Activated naive CD8-positive, alpha-beta T cell treated with anti-CD3 and anti-CD28 coated beads, Interleukin-2, amount 50 U/mL, for 24 hours (primary cell): ENCODE measurements around the gene COL10A1.
"Not testable (repeated sequence)": the region's sequence is repeated elsewhere in the genome, so short reads cannot be mapped to it uniquely, and the experiment has no call there.

Experiments used
- ATAC-seq: fragments of 150-1000 bp; cut with Tn5 transposase; one replicate; pipeline ENCODE4 v1.10.0; 2021
- DNase-seq: peaks from one replicate; pipeline ENCODE4 v3.0.0; 2021
- H3K27ac Mint-ChIP-seq: one replicate; pipeline ENCODE4 v1.8.0; 2021; ENCODE audit warnings: mild to moderate bottlenecking, mixed read lengths
- H3K27me3 Mint-ChIP-seq: one replicate; pipeline ENCODE4 v1.8.0; 2021; ENCODE audit warnings: mixed read lengths
- H3K36me3 Mint-ChIP-seq: one replicate; pipeline ENCODE4 v1.8.0; 2021; ENCODE audit warnings: low read depth, mixed read lengths
- H3K4me1 Mint-ChIP-seq: one replicate; pipeline ENCODE4 v1.8.0; 2021; ENCODE audit warnings: mixed read lengths
- H3K4me3 Mint-ChIP-seq: one replicate; pipeline ENCODE4 v1.8.0; 2021; ENCODE audit warnings: mild to moderate bottlenecking, moderate library complexity, mixed read lengths
- H3K9me3 Mint-ChIP-seq: one replicate; pipeline ENCODE4 v1.8.0; 2021; ENCODE audit warnings: mixed read lengths

COL10A1 gene

DNA sequence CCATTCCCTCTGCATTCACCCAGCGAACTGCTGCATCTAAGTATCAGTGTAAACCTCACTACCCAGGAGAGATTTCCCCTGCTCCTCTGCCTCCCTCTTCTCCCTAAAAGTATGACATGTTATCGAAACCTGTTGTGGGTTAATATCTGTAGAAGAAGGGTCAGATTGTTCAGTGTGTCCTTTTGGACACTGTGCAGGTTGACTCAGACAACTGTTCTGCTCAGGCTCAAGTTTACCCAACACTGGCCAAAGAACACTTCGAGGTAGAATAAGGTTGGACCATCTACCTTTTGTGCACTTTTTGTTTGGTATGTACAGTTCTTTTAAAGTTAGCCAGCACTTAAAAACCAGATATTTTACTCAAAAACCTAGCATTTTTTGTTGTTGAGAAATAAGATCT is 20.7 kb downstream of the COL10A1 start:
- no peak overlapping the region for H3K27ac Mint-ChIP-seq
- no peak for DNase-seq
- no peak overlapping the region for H3K4me3 Mint-ChIP-seq

DNA sequence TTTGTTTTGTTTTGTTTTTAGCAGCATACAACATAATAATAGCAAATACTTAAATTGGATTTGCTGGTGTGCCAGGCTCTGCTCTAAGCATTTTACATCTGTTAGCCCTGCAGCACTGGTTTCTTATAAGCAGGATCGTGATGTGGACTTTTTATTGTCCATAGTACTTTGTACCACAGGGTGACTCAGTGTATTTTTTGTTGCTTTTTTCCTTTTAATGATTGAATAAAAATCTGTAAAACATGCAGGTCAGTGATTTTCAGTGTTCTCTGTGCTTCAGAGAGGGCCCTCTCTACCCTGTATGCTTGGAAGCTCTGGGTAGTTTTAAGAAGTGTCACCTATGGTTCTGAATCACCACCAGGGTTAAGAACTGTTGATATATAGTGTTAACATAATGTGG is 21.3 kb downstream of the COL10A1 start:
- H3K27ac Mint-ChIP-seq: no peak overlapping the region
- DNase-seq (no peak), ATAC-seq (no peak)
- H3K4me3 Mint-ChIP-seq: no peak overlapping the region
- H3K9me3 Mint-ChIP-seq: no peaks in the 10 kb centered on the region
- no peaks in the 10 kb centered on the region for H3K27me3 Mint-ChIP-seq
- H3K36me3 Mint-ChIP-seq: peaks cover 20% of the 10 kb centered on the region
- peaks cover 59% of the 10 kb centered on the region for H3K4me1 Mint-ChIP-seq

More for the DNA sequence above, 20.7 kb downstream of the COL10A1 start:
- H3K27me3 Mint-ChIP-seq: no peaks in the 10 kb centered on the region
- no peaks in the 10 kb centered on the region for H3K9me3 Mint-ChIP-seq
- peaks cover 22% of the 10 kb centered on the region for H3K36me3 Mint-ChIP-seq
- ATAC-seq: no peak
- peaks cover 54% of the 10 kb centered on the region for H3K4me1 Mint-ChIP-seq

DNA sequence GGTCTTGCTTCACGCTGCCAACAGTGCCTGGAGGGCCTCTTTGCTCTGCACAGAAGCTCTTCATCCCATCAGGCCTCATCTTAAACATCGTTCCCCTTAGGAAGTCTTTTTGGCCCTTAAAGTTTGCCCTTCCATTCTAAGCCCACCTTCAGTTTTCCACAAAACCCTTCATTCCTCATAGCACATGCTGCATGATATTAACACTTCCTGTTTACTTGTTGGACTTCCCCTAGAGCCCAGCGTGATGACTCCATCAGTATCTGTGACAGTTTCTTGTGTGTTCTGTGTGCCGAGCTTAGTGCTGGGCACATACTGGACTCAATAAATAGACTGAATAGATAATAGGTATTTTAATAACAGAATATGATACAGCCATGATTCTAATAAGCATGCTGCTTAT is 23.1 kb downstream of the COL10A1 start:
- no peak for ATAC-seq
- DNase-seq: no peak
- Mint-ChIP-seq H3K27me3 (no peaks in the 10 kb centered on the region), H3K4me3 (peak overlapping the region; percentile 87), H3K4me1 (peaks cover 65% of the 10 kb centered on the region), H3K27ac (no peak overlapping the region), H3K36me3 (peaks cover 11% of the 10 kb centered on the region), H3K9me3 (no peaks in the 10 kb centered on the region)

DNA sequence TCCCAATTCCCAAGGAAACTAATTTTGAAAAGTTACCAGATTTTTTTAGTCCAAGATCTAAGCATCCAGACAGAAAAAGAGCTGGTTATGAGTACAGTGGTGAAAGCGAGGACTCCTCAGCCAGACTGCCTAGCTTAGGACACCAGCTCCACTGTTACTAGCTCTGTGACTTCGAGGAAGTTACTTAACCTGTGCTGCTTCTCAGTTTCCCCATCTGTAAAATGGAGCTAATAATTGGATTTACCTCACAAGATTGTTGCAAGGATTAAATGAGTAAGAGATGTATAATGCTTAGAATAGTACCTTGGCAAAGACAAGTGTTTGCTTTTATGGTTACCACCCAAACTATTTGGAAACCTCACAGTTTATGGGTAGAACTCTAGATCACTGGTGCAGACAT is 24.1 kb downstream of the COL10A1 start:
- H3K36me3 Mint-ChIP-seq: peaks cover 7% of the 10 kb centered on the region

DNA sequence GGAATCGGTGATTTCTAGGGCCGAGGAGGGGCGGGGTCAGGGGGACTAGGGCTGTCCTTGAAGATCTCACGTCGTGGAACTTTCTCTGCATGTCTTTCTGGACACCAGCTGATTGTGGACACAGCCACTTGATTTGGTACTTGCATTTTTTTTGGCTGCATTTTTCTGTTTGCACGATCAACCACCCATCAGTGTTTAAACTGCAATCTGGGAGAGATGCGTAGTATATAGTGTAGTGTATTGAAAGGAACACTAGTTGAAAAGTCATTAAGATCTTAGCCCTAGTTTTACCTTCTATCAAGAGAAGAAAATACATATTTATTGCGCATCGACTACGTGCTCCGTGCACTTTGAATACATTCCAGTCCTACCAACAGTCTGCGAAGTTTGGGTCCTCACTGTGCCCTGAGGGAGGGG is 24.6 kb downstream of the COL10A1 start:
- H3K36me3 Mint-ChIP-seq: peaks cover 5% of the 10 kb centered on the region
- H3K4me1 Mint-ChIP-seq: peaks cover 63% of the 10 kb centered on the region
- H3K27me3 Mint-ChIP-seq: no peaks in the 10 kb centered on the region
- DNase-seq (no peak), ATAC-seq (no peak)
- H3K4me3 Mint-ChIP-seq: peak overlapping the region; percentile 87
- H3K27ac Mint-ChIP-seq: peak overlapping the region; percentile 68
- H3K9me3 Mint-ChIP-seq: no peaks in the 10 kb centered on the region

More for the DNA sequence above, 24.1 kb downstream of the COL10A1 start:
- Mint-ChIP-seq H3K4me1 (peaks cover 65% of the 10 kb centered on the region), H3K27ac (peak overlapping the region; percentile 68), H3K9me3 (no peaks in the 10 kb centered on the region), H3K4me3 (peak overlapping the region; percentile 87), H3K27me3 (no peaks in the 10 kb centered on the region)
- DNase-seq (no peak), ATAC-seq (no peak)

DNA sequence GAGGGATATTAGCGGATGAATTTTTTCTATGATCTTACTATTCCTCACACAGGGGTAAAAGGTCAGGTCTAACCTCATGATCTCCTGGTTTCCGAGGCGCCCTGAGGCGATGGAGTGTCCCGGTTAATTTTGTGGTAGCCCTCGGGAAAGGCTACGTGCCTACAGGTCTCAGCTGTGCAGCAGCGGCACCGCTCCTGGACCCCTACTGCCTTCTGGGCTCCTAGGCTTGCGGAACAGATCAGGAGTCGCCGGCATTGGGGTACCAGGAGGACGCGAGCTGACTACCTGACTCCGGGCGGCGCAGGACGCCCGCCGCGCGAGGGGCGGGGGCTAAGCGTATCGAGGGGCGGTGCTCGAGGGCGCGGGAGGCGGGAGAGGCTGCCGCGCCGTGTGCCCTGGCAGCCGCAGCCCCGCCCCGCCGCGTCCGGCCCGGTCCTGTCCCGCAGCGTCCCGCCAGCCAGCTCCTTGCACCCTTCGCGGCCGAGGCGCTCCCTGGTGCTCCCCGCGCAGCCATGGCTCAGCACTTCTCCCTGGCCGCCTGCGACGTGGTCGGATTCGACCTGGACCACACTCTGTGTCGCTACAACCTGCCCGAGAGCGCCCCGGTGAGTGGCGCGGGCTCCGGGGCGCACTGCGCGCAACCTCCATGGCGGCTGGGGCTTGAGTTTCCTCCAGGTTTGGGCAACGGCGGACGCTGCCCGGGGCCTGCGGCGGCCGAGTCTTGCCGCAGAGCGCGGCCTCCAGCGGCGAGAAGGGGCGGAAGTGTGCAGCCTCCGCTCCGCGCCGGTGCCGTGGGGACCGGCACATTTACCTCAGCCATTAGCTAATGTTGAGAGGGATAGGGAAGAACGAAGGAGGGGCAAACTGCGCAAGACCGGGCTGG is 25.3 kb downstream of the COL10A1 start, which contains the start of gene NT5DC1:
TSS of gene NT5DC1 (plus strand) at position 435 of the 883 bp plus-strand sequence. CDS start at position 513, 78 bp downstream.
- ATAC-seq (peak; percentile 92), DNase-seq (peak; percentile 87)
- H3K27ac Mint-ChIP-seq: peak within 1 kb of the TSS; percentile 82

DNA sequence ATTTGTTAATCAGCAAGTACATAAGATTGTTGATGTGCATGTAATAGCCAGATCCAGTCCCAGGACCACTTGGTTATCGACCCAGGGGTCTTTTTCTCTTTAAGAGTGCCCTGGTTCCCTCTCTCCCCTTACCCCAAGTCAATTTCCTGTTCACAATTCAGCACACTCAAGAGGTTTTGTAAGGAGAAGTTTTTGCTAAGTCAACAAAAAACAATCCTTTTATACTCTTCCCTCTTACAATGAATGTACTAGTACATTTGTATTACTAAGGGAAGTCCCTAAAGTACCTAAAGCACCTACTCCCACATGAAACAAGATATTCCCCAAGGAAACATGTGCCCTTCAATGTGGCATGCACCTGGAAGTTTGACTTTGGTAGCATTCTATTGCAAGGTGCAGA is 26.9 kb downstream of the COL10A1 start:
- no peak overlapping the region for H3K4me3 Mint-ChIP-seq

More for the DNA sequence above, 25.3 kb downstream of the COL10A1 start, which contains the start of gene NT5DC1:
- Mint-ChIP-seq H3K9me3 (peaks cover 4% of the 10 kb centered on the region), H3K36me3 (peaks cover 6% of the 10 kb centered on the region), H3K4me3 (peak within 1 kb of the TSS; percentile 87), H3K4me1 (peaks cover 57% of the 10 kb centered on the region), H3K27me3 (no peaks in the 10 kb centered on the region)

DNA sequence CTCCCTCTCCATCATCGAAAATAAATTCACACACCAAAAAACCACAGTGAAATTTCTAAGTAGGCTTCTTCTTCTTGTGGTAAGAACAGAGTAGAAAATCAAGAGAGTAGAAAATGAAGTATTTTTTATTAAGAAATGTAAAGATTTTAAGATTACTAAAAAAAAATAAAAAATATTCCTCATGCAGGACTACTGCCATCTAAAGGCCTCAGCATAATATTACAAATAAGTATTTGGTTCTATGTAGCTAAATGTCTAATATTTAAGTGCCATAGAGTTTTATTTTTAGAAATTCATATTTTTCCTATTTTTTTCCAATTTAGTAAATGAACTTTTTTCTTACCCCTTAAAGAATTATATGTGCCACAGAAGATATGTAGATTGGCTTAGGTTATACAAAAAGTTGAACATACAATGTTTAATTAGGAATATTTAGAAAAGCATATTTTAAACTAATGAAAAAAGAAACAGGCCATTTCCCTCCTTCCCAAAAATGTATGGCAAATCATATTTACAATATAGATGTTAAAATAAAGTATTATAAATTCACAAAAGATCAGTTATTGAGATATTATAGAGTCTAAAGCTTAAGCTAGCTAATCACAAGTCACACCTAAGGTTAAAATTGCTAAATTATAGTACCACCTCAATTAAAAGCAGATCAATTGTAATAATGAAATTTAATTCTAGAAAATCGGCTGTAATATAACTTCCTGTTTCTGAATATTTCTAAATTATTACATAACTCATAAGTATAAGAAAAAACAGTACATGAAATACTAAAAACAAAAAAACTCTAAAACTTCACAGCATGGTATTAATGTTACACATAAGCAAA is 28.7 kb downstream of the COL10A1 start:
- peaks cover 4% of the 10 kb centered on the region for H3K9me3 Mint-ChIP-seq
- no peak overlapping the region for H3K4me3 Mint-ChIP-seq
- ATAC-seq (no peak), DNase-seq (no peak)
- H3K27me3 Mint-ChIP-seq: peaks cover 2% of the 10 kb centered on the region
- H3K27ac Mint-ChIP-seq: no peak overlapping the region
- H3K36me3 Mint-ChIP-seq: peaks cover 3% of the 10 kb centered on the region
- H3K4me1 Mint-ChIP-seq: peaks cover 23% of the 10 kb centered on the region

More for the DNA sequence above, 26.9 kb downstream of the COL10A1 start:
- no peak for DNase-seq
- peaks cover 6% of the 10 kb centered on the region for H3K36me3 Mint-ChIP-seq
- peaks cover 41% of the 10 kb centered on the region for H3K4me1 Mint-ChIP-seq
- no peak for ATAC-seq
- no peaks in the 10 kb centered on the region for H3K27me3 Mint-ChIP-seq
- H3K27ac Mint-ChIP-seq: no peak overlapping the region
- H3K9me3 Mint-ChIP-seq: peaks cover 4% of the 10 kb centered on the region

DNA sequence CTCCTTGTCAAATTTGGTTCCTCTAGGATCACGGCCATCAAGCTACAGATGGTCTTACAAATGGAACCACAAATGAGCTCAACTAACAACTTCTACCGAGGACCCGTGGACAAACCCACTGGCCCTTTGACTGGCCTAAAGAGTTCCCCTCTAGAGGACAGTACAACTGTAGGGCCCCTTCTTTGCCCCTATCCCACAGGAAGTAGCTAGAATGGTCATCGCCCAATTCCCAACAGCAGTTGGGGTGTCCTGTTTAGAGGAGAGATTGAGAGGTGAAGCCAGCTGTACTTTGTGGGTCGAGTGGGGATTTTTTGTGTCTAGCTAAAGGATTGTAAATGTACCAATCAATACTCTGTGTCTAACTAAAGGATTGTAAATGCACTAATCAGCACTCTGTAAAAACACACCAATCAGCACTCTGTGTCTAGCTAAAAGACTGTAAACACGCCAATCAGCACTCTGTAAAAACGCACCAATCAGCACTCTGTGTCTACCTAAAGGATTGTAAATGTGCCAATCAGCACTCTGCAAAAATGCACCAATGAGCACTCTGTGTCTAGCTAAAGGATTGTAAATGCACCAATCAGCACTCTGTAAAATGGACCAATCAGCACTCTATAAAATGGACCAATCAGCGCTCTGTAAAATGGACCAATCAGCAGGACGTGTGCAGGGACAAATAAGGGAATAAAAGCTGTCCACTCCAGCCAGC is 29.7 kb downstream of the COL10A1 start:
- not testable (repeated sequence) for DNase-seq, ATAC-seq, H3K36me3 Mint-ChIP-seq, H3K4me3 Mint-ChIP-seq, H3K9me3 Mint-ChIP-seq, H3K27ac Mint-ChIP-seq, H3K27me3 Mint-ChIP-seq
- H3K4me1 Mint-ChIP-seq: peaks cover 13% of the 10 kb centered on the region

DNA sequence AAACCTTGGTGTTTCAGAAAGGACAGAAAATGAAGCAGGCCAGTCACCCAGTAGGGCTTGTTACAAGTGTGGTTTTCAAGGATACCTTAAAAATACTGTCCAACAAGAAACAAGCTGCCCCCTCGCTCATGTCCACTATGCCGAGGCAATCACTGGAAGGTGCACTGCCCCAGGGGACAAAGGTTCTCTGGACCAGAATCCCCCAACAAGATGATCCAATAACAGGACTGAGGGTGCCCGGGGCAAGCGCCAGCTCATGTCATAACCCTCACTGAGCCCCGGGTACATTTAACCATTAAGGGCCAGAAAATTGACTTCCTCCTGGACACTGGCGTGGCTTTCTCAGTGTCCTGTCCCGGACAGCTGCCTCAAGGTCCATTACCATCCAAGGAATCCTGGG is 31.9 kb downstream of the COL10A1 start:
- ATAC-seq (no peak), DNase-seq (no peak)
- Mint-ChIP-seq H3K27me3 (peaks cover 2% of the 10 kb centered on the region), H3K4me1 (peaks cover 4% of the 10 kb centered on the region), H3K9me3 (peaks cover 4% of the 10 kb centered on the region), H3K27ac (no peak overlapping the region), H3K4me3 (no peak overlapping the region), H3K36me3 (peaks cover 3% of the 10 kb centered on the region)

DNA sequence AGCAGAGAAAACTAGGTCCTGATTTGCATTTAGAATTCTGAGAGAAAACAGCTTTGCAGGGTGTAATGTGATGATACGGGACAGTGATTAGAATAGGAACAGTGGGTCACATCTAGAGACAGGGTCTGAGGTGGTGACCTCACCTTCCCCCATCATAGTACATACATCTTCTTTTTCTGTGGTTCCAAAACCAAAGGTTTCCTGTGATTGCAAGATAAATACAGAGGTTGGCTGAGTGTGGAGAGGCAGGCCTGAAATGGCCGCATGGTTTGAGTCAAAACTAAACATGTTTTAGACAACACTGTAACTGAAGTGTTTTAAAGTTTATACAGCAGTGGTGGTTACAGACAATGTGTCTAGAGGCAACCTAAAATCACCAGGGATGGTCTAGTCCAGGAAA is 35.7 kb downstream of the COL10A1 start:
- ATAC-seq: peak; percentile 65
- H3K9me3 Mint-ChIP-seq: no peaks in the 10 kb centered on the region
- no peak for DNase-seq
- H3K36me3 Mint-ChIP-seq: no peaks in the 10 kb centered on the region
- H3K27me3 Mint-ChIP-seq: peaks cover 2% of the 10 kb centered on the region
- H3K4me1 Mint-ChIP-seq: peaks cover 4% of the 10 kb centered on the region
- H3K4me3 Mint-ChIP-seq: no peak overlapping the region
- H3K27ac Mint-ChIP-seq: no peak overlapping the region

DNA sequence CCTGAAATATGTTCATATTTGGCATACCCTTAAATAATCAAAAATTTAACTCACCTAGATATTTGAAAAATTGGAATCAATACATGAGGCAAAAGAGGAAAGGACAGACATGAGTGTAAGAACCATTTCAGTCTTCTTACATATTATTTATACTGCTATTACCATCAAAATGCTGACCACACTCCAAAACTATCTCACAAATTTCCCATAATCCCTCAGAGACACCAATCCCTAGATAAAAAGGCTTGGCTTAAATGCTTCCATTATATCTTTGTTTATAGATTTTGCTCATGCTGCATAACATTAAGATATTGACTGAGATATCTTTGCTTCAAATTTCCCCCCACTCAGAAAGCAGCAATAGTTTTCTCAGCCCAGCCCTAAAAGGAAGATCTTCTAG is 37.0 kb downstream of the COL10A1 start:
- no peak overlapping the region for H3K4me3 Mint-ChIP-seq
- no peaks in the 10 kb centered on the region for H3K9me3 Mint-ChIP-seq
- no peak for ATAC-seq
- H3K27me3 Mint-ChIP-seq: peaks cover 7% of the 10 kb centered on the region
- no peak for DNase-seq
- no peaks in the 10 kb centered on the region for H3K36me3 Mint-ChIP-seq
- no peak overlapping the region for H3K27ac Mint-ChIP-seq
- peaks cover 4% of the 10 kb centered on the region for H3K4me1 Mint-ChIP-seq

DNA sequence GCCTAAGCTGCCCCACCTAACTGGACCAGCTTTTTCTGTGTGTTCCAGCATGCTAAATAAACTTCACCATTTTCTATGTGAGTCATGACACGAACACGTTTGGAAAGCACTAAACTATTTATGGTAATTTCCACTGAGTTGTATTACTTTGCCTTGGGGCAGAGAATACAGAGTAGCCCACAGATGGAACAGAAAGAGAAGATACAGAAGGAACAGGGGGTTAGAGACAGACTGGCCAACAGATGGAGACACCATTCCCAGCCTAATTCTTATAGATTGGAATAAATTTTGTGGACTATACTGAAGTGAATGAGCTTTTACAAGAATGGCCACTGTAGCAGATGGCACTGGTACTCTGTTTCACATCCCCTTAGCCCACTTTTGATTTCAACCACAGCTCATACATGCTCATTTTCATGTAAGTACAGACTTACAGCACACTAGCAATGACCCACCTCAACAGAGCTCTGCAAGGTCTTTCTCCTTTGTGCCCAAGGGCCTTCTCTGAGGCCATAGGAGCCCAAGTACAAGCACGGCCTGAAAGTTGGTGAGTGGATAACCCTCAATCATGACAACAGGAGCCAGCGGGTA is 38.4 kb downstream of the COL10A1 start:
- Mint-ChIP-seq H3K36me3 (no peaks in the 10 kb centered on the region), H3K4me3 (no peak overlapping the region), H3K4me1 (peaks cover 4% of the 10 kb centered on the region), H3K27me3 (peaks cover 9% of the 10 kb centered on the region), H3K27ac (peak overlapping the region; percentile 64), H3K9me3 (no peaks in the 10 kb centered on the region)
- no peak for DNase-seq
- ATAC-seq: peak; percentile 33

DNA sequence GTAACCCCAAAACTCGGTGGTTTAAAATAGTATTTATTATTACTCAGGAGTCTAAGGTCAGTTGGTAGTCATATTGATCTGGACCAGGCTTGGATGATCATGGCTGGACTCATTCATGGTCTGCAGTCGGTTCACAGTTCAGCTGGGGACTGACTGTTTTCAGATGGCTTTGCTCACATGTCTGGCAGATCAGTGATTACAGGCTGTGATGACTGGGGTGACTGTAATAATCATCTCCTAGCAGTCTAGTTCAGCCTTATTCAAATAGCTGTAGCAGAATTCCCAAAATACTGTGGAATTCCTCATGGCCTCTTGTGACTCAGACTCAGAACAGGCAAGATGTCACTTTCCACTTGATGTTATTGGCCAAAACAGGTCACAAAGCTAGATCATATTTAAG is 41.6 kb downstream of the COL10A1 start:
- Mint-ChIP-seq H3K4me1 (no peaks in the 10 kb centered on the region), H3K9me3 (no peaks in the 10 kb centered on the region), H3K27ac (no peak overlapping the region), H3K36me3 (no peaks in the 10 kb centered on the region), H3K27me3 (peaks cover 16% of the 10 kb centered on the region), H3K4me3 (no peak overlapping the region)
- ATAC-seq: no peak
- DNase-seq: no peak
